ENCODE data around the gene NKX2-2.

NKX2-2 gene

DNA sequence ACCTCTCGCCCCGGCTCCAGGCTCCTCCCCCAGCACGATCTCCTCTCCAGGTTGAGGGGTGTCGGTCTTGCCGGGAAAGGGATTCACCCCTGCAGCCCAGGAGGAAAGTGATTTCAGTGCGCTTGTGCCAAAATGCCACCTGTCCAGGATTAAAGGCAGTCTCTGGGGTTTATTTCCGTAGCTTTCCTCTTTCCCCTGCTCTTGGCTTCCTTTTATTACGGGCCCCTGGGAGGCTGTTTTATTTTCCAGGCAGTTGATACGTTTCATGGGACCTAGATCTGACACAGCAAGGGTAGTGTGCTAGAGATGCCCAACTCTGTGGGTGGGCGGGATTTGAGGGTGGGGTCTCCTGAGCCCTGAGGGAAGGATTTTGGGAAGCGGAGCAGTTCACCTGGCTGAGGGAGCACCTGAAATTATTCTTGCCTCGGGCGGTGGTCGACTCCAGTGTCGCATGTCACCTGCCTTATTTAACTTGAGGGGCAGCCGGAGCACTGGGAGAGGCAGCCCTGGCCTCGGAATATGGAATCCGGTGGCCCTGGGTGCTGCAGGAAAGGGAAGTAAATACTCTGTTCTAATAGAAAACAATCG lies 9.5 kb upstream of the NKX2-2 start:
- no peak for DNase-seq
- in situ Hi-C loops (cut with MboI; ENCODE audit: low pct_unique_long_range_greater_than_20kb, low sequenced_read_pairs): no loop called here

DNA sequence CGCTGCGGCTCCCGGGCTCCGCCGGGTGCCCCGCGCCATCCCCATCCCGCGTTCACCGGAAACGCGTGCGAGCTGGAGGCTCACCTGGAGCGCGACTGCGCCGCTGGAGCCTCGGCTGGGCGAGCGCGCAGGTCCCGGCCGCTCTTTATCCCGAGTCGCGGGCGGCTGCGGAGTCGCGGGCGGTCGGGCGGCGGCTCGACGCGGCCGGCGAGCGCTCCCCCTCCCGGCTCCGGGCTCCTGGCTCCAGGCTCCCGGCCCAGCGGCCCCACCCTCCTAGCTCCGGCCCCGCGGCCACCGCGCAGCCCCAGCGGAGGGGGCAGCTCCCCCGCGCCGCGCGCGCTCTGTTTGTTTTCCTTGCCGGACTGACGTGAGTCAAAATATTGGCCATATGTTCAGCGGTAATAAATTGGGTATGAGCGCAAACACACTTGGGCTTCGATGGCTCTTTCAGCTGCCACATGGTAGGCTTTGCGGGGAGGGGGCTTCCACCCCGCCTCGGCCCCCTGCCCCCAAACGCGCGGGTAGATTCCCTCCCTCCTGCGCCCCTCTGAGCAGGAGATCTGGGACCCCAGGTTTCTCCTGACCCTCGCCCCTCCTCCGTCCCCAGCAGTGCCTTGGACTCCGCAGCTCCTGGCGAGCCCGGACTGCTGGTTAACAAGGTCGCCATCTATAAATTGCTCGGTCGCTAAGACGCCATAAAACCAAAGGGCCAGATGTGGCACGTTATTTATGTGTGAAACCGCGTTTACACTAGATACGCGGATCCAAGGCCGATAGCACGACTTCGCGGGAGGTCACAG lies 8.8 kb upstream of the NKX2-2 start:
- DNase-seq: no peak
- in situ Hi-C loops (cut with MboI; ENCODE audit: low pct_unique_long_range_greater_than_20kb, low sequenced_read_pairs): no loop called here

DNA sequence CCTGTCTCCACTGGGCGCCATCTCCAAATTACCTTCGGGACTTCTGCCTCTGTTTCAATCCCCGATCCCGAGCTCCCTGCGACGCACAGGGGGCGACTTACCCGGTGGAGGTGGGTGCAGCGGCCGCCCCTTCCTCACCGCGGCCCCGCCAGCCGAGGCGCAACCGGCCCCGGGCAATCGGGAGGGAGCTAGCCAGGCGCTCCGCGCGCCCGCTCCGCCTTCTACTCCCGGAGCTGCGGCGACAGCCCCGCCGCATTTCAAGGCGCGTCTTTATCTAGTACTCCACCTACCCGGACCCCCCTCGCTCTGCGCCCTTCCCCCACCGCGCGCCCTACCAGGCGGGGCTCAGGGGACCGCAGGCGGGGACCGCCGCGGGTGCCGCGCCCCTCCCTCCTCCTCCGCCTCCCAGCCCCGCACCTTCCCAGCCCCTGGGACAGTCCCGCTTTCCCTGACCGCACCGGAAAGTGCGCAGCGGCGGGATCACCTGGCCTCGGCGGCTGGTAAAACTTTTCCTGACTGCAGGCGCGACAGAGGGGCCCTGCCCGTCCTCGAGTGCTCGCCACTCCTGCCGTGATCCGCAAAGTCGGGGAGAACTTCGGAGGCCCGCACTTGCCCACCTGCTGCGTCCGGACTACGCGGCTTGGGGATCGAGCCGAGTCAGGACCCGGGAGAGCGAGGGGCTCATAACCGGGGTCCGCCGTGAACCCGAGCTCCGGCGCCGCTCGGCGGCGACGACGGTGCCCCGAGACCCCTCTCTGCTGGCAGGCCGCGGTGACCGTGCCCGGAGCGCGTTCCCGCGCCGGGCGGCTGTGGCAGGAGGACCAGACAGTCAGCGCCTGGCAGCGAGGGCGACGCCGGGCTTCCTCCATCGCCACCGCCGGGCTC lies 8.0 kb upstream of the NKX2-2 start:
- in situ Hi-C loops (cut with MboI; ENCODE audit: low pct_unique_long_range_greater_than_20kb, low sequenced_read_pairs): no loop called here

DNA sequence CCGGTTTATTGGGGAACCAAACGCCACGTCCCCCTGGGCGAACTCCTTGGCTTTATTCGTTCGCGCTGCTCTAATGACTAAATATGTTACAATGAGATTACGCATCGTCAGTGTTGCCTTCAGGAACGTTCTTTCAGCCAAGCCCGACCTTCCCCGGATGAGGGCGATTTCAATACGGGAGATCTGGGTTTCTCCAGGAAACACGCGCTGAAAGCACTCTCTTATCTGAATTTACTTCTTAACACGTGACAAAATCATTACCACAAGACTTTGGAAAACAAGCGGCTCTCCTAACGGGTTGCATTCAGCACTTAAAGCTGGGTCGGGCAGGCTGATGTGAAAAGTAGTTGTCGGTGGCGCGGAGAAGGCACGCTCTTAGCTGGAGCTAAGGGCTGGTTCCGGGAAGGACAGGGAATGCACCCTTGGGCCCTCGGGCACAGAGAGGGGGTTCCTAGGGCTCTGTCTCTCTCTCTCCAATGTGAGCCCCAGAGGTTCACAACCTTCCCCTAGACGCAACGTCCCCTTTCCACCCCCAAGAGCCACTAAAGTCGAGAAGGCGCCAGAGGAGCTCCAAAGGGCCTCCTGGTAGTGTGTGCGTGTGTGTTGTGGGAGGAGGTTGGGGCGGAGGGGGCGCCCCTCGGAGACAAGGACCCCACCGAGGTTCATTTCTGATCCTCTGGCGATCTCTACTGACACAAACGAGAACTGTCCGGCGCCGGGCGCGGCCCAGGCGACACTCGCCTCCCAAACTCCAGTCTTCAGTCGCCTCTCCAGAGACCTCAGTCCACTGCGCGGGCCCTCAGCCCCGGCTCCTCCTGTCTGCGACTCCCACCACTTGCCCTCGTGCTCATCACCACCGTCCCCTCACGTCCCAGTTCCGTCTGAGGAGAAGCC lies 7.1 kb upstream of the NKX2-2 start:
- no peak for DNase-seq
- in situ Hi-C loops (cut with MboI; ENCODE audit: low pct_unique_long_range_greater_than_20kb, low sequenced_read_pairs): no loop called here

More for the DNA sequence above, 8.0 kb upstream of the NKX2-2 start:
- DNase-seq: no peak

DNA sequence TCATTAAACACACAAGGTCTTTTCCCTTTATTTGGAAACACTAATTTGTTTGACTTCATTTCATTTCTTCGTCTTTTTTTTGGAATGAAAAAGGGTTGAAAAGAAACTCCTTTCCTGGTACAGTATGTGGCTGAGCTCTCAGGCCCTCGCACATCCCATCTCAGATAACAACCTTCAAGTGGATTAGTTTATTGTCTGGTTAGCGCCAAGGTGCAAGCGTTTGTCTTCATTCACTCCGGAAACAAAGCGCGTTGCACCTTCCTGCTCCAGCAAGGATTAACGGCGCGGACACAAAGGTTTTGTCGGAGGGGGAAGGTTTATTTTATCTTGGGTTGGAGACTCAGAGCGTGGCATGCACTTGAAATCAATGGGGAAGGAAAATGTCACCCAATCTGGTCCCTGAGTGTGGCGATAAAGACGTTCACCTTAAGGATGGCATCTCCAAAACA lies 5.3 kb upstream of the NKX2-2 start:
- no peak for DNase-seq
- in situ Hi-C loops (cut with MboI; ENCODE audit: low pct_unique_long_range_greater_than_20kb, low sequenced_read_pairs): no loop called here

DNA sequence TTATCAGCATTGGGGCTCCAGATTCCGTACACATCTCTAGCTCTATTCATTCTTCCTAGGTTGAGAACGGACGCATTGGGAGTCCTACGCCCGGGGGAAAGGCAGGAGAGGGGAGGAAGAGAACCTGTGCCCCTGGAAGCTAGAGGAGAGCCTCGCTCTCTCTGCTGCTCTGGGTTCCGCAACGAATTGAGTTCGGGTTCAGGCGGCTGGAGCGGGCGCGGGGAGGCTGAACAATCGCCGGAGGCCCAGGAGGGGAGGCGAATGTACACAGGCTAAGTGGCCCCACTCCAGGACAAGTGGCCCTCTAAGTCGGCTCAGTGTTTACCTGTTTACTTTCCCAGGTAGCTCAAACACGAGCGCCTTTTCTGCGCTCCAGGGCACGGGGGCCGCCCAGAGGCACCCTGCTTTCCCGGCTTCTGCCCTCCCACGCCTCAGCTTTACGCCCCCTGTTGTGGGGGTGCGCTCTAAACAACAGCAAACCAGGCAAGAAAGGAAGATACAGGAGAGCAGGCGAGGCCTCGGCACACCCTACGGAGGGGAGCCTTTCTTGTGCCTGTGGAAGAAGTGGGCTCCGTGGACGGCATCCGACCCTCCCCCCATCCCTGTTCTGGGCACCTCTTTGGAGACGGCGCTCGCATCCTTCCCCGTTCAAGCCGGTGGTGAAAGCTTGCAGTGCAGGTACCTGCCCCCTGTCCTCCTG lies 4.6 kb upstream of the NKX2-2 start:
- DNase-seq: no peak

DNA sequence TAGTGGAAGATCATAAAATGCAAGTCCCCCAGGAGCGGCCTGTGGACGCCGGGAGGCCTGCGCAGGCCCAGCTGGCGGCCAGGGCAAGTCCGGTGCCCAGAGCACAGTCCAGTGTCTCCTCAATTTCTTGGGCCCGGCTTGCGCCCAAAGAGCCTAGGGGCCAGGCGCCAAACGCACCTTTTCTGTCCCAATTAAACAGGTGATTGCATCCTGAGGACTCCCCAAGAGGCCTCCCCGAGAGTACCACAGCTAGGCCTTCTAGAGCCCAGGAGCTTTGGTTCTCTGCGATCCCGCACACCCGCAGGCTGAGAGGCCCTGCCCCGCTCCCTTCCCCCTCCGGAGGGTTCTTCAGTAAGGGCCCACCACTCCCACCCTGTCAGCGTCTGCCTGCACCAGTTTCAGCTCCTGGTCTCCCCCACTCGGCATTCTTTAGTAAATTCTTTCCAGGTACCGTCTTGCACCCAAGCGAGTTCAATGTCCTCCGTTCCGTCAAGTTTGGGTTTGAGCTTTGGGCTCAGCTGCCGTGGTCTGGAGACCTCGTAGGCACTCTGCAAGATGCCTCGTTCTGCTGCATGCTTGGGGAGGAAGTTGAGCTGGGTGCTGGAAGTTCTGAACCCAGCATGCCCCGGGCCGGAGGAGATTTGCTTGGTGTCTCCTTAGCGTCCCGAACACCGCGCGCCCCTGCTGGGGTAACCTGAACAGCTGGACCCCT lies 3.9 kb upstream of the NKX2-2 start:
- in situ Hi-C loops (cut with MboI; ENCODE audit: low pct_unique_long_range_greater_than_20kb, low sequenced_read_pairs): no loop called here
- DNase-seq: no peak

More for the DNA sequence above, 4.6 kb upstream of the NKX2-2 start:
- in situ Hi-C loops (cut with MboI; ENCODE audit: low pct_unique_long_range_greater_than_20kb, low sequenced_read_pairs): no loop called here

DNA sequence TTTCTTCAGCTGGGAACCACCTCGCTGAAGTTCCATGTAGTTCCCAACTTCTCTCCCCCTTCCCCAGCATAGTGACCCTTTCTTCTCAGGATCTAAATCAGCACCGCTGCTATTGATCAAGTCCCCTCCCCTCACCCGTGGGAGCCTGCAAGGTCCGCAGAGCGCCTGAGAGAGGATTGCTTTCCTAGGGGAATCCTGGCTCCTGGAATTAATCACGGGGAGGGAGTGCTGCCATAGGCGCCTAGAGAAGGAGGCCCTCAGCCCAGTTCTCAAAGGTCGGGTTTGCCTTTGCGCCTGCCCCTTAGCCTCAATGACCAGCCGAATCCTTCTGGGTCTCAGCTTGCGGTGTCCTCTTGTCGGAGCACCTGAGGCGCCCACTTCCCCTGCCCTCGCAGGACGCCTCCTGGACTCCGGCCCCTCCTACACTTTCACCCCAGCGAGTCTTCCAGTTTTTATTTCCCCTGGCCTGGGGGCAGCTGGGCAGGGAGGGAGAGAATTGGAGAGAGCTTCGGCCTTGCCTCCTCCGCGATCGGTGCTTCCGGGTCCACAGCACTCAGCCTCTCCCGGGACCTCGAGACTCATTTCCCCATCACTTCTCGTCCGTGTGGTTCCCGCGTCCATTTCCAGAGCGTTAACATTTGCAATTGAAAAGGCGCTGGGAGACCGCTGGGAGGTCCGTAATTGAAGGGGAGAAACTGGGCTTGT lies 3.1 kb upstream of the NKX2-2 start:
- in situ Hi-C loops (cut with MboI; ENCODE audit: low pct_unique_long_range_greater_than_20kb, low sequenced_read_pairs): no loop called here
- DNase-seq: no peak

DNA sequence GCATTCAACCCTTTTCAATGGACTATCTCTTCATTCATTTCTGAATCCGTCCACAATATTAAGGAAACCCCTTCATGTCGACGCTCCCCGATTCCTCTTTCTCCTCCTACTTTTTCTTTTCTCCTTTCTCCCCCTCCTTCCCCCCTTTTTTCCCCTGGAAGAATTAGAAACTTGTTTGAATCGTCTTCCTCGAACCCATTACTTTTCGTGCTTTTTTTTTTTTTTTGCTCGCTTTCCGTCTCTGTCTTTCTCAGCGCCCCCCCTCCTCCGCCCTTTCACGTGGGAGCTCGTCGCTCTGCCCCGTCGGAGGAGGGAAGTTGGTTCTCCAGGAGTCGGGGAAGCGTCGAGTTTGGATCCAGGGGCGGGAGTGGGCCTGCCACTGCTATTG lies 2.3 kb upstream of the NKX2-2 start:
- DNase-seq: no peak
- in situ Hi-C loops (cut with MboI; ENCODE audit: low pct_unique_long_range_greater_than_20kb, low sequenced_read_pairs): no loop called here

DNA sequence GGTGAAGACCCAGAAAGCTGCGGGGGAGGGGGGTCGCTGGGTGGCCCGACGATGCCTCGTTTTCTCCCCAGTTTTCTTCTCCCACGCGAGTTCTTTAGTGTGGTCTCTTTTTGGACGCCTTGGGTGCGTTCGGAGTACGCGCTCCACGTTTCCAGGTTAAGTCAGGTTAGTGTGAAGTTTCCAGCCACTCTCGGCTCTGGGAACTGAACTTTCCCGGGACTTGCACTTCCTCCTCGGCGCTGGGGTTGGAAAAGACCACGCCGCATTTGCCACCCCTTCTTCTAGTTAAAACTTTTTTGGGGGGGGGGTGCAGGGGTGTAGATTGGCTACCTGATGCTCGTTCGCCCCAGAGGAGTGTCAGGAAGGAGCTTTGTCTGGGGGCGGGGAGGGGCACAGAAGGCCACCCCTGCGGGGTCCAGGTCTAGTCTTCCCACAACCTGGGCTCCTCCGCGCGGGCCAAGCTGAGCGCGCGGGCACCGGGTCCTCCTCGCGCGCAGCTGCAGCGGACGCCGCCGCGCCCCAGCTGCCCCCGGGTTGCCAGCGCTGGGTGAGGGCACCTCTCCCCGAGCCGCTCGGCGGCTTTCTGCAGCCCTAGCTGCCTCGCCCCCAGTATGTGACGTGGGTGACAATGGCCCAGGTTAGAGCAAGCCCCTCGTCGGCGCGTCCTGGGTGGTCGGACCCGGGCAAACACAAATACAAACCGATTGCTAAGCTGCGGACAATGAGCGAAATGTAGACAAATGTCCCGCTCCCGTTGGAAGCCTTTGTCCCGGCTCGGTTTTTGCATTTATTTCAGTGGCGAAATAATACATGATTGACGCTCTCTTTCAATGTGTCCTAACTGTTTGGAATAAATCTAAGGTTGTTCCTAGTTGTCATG lies 1.7 kb upstream of the NKX2-2 start:
- no peak for DNase-seq

DNA sequence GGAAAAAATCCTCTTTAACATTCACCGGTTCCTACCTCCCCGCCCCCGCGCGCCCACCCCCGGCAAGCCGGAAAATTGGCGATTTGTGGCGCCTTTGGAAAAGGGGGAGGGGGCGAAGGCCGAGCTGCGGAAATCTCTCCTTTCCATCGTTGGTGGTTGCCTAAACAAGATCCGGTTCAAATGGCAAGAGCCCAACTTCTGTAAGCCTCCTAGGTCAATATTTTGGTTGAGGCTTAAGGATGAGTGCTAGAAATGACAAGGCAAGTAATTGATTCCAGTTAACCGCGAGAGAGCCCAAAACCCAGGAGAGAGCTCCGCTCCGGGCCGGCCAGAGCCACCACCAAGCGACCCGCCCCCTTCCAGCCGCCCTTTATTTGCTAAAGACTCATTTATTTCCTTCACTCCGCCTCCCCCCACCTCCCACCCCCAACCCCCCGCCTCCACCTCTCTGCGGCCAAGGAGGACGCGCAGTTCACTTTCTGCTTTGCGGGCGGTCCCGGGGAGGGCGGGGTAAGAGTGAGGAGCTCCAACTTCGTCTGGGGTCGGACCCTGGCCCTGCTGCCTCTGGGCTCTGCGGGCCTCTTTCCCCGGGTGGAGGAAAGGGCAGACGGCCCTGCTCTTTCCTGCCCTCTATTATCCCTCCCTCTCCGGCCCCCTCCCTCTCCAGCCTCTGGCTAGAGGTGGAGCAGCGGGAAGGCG lies 838 bp upstream of the NKX2-2 start:
- in situ Hi-C loops (cut with MboI; ENCODE audit: low pct_unique_long_range_greater_than_20kb, low sequenced_read_pairs): no loop called here
- peak; percentile 76 for DNase-seq

More for the DNA sequence above, 1.7 kb upstream of the NKX2-2 start:
- in situ Hi-C loops (cut with MboI; ENCODE audit: low pct_unique_long_range_greater_than_20kb, low sequenced_read_pairs): no loop called here

DNA sequence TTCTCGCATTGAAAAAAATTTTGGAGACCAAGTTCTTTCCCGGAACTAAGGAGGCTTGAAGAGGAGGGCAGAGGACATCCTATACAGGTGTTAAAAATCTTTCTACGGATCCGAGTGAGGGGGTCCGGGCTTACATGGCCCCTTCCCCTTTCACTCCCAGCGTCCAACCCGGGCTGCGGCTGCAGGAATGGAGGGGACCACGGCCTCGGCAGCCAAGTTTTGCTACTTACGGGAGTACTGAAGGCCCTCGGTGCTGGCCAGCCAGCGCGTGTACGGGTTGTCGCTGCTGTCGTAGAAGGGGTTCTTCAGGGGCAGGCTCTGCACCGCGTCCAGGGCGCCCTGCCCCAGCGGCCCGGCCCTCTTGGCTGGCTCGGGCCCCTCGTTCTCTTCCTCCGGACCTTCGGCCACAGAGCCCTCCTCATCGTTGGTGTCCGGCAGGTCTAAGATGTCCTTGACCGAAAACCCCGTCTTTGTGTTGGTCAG lies 642 bp downstream of the NKX2-2 start:
- DNase-seq: no peak
- in situ Hi-C loops (cut with MboI; ENCODE audit: low pct_unique_long_range_greater_than_20kb, low sequenced_read_pairs): no loop called here

DNA sequence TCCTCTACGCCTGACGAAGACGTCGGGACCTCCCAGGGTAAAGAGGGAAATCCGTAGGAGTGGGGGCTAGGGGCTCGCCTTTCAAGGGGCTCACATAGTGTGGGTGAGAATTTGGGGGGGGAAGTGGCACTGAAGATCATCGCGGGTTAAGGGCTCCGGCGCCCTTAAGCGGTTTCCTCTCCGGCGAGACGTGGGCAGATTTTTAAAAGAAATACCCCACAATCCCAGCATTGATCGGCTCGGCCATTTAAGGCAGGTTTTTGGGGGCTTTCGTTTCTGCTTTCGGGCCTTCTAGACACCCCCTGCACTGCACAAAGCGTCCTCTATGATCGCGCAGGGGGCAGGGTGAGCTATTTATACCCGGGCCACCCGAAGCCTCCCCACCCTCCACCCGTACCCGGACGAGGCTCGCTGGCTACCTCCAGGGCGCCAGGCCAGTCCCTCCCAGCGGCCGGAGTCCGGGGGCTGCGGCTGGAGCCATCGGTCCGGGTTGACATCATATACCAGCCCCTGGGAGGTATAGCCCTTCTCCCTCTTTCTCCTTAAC lies 1.2 kb downstream of the NKX2-2 start:
- in situ Hi-C loops (cut with MboI; ENCODE audit: low pct_unique_long_range_greater_than_20kb, low sequenced_read_pairs): no loop called here
- DNase-seq: no peak

DNA sequence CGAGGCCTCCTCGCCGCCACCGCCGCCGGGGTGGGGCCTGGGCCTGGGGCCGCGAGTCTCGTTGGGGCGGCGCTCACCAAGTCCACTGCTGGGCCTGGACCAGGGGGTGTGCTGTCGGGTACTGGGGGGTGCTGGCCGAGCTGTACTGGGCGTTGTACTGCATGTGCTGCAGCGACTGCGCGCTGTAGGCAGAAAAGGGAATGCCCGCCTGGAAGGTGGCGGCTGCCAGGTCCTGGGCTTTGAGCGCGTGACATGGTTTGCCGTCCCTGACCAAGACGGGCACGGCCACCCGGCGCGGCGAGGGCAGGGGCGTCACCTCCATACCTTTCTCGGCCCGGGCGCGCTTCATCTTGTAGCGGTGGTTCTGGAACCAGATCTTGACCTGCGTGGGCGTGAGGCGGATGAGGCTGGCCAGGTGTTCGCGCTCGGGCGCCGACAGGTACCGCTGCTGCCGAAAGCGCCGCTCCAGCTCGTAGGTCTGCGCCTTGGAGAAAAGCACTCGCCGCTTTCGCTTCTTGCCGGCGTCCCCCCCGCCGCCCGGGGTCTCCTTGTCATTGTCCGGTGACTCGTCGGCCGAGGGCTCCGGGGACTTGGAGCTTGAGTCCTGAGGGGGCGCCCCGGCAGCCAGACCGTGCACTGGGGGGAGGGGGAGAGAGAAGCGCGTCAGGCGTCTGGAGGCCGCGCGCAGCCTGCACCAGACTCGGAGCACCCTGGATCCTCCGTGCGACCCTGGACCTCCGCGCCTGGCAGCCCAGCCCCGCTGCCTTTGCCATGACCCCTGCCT lies 1.8 kb downstream of the NKX2-2 start:
- in situ Hi-C loops (cut with MboI; ENCODE audit: low pct_unique_long_range_greater_than_20kb, low sequenced_read_pairs): no loop called here
- no peak for DNase-seq

DNA sequence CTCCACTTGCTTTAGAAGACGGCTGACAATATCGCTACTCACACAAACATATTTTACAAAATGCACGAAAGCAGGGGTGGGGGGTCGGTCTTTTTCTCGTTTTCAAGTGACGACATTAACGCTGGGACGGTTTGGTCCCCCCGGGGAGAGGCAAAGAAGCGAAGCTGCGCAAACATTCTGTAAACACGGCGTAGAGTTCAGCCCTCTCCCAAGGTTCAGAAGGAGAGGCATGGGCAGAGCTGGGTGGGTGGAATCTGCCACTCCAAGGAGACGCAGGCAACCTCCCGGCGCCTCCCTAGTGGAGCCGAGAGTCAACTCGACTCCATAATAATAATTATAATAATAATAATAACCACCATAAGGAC lies 2.4 kb downstream of the NKX2-2 start:
- in situ Hi-C loops (cut with MboI; ENCODE audit: low pct_unique_long_range_greater_than_20kb, low sequenced_read_pairs): no loop called here
- DNase-seq: no peak
